GM19025 (cell line): Measurements from ENCODE around the gene ANXA7.
A peak's percentile ranks its signal among the peaks of the same experiment; 100 is the strongest.

Source experiments
- ATAC-seq: cut with Tn5 transposase; IDR thresholded peaks from one replicate; pipeline ENCODE4 v1.9.1; 2021; ENCODE audit warnings: mild to moderate bottlenecking, low read depth, moderate library complexity; ENCODE audit not compliant: unreplicated experiment

ANXA7 gene

GRCh38 chr10:73413528-73414229 is at the start of gene ANXA7:
Gene ANXA7 (minus strand): TSS chr10:73414058. CDS start chr10:73400856, 13,202 bp downstream.
- peak; percentile 89 for ATAC-seq

GRCh38 chr10:73460897-73461296 is 47.0 kb upstream of the ANXA7 start:
- no peak for ATAC-seq

GRCh38 chr10:73459683-73460314 is 45.9 kb upstream of the ANXA7 start:
- no peak for ATAC-seq

- ATAC-seq, result no peak
These were observed 42.5 kb upstream of the ANXA7 start for GRCh38 chr10:73456187-73456890.

- no peak for ATAC-seq
These were observed 35.3 kb upstream of the ANXA7 start for GRCh38 chr10:73449113-73449512.

GRCh38 chr10:73448384-73448783 is 34.5 kb upstream of the ANXA7 start:
- no peak for ATAC-seq

GRCh38 chr10:73446926-73447325 is 33.1 kb upstream of the ANXA7 start:
- no peak for ATAC-seq

- ATAC-seq, result no peak
These were observed 30.6 kb upstream of the ANXA7 start for GRCh38 chr10:73444457-73444856.

- ATAC-seq, result no peak
These were observed 25.9 kb upstream of the ANXA7 start for GRCh38 chr10:73439605-73440312.

GRCh38 chr10:73439055-73439454 is 25.2 kb upstream of the ANXA7 start:
- ATAC-seq, result no peak

GRCh38 chr10:73433538-73433867 is 19.6 kb upstream of the ANXA7 start, which contains the start of gene MSS51:
Gene MSS51 (minus strand): TSS chr10:73433561. CDS start chr10:73428284, 5,277 bp downstream.
- no peak for ATAC-seq

GRCh38 chr10:73432646-73433537 is 19.0 kb upstream of the ANXA7 start:
- ATAC-seq, result no peak

- no peak for ATAC-seq
These were observed 12.5 kb upstream of the ANXA7 start for GRCh38 chr10:73426318-73426717.

GRCh38 chr10:73424478-73424877 is 10.6 kb upstream of the ANXA7 start:
- ATAC-seq, result no peak

- ATAC-seq, result no peak
These were observed 9.5 kb upstream of the ANXA7 start for GRCh38 chr10:73423309-73423708.

- no peak for ATAC-seq
These were observed 2.7 kb upstream of the ANXA7 start for GRCh38 chr10:73416571-73416970.

- ATAC-seq, result peak; percentile 21
These were observed 530 bp upstream of the ANXA7 start for GRCh38 chr10:73414230-73414945.

- peak; percentile 8 for ATAC-seq
These were observed 740 bp downstream of the ANXA7 start for GRCh38 chr10:73413108-73413527.

- no peak for ATAC-seq
These were observed 3.0 kb downstream of the ANXA7 start for GRCh38 chr10:73410897-73411296.
